ENCODE measurements around the gene CCL24.
A peak's percentile ranks its signal among the peaks of the same experiment; 100 is the strongest.
"Not testable (repeated sequence)": the region's sequence is repeated elsewhere in the genome, so short reads cannot be mapped to it uniquely, and the experiment has no call there.

Gene CCL24

DNA sequence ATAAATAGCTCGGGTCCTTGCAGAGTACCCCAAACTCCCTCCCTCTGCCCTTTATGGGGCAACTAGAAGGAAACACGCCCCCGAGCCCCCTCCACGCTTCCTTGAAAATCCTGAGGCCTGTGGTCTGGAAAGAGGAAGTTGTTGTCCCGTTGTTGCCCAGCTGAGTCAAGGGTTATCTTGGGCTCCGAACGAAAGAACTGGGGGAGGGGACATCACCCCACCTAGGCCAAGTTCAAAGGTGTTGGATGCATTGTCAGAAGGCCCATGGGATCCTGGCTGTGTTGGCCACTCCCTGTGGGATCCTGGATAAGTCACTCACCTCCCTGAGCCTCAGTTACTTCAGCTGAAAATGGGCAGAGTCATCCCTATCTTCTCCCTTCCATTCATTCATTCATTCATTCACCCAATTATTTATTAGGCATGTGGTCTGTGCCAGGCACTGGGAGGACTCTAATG, at the start of gene CCL24:
Gene CCL24 (minus strand): TSS at position 26 of the 456 bp plus-strand sequence. CDS start 91 bp downstream, outside the sequence.
- H3K4me3 Mint-ChIP-seq: no peak within 1 kb of the TSS
- no peak within 1 kb of the TSS for H3K27ac Mint-ChIP-seq
- H3K36me3 Mint-ChIP-seq: no peaks in the 10 kb centered on the region
- no peaks in the 10 kb centered on the region for H3K9me3 Mint-ChIP-seq
- DNase-seq (ENCODE audit: low spot score in 2 of 2) (no peak), ATAC-seq (no peak)
- H3K4me1 Mint-ChIP-seq: peaks cover 5% of the 10 kb centered on the region

DNA sequence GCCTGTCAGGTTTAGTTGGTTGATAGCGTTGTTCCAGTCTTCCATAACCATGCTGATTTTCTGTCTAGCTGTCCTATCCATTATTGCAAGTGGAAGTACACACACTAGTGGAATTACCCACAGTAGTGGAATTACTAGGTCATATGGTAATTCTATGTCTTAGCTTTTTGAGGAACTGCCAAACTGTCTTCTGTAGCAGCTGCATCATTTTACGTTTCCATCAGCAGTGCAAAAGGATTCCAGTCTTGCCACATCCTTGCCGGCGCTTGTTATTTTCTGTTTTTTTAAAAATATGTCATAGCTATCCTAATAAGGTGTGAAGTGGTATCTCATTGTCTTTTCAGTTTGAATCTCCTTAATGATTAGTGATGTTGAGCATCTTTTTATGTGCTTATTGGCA, 48.0 kb upstream of the CCL24 start:
- Mint-ChIP-seq H3K27ac (no peak overlapping the region), H3K4me3 (no peak overlapping the region), H3K4me1 (peaks cover 15% of the 10 kb centered on the region), H3K9me3 (peaks cover 3% of the 10 kb centered on the region), H3K36me3 (no peaks in the 10 kb centered on the region)
- no peak for ATAC-seq
- no peak for DNase-seq (ENCODE audit: low spot score in 2 of 2)

DNA sequence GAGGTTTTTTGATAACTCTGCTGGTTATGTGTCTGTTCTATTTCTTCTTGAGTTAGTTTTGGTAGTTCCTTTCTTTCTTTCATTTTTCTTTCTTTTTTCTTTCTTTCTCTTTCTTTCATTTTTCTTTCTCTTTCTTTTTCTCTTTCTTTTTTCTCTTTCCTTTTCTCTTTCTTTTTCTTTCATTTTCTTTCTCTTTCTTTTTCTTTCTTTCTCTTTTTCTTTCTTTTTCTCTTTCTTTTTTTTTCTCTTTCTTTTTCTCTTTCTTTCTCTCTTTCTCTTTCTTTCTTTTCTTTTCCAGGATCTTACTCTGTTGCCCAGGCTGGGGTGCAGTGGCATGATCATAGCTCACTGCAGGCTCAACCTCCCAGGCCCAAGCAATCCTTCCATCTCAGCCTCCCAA, 44.8 kb upstream of the CCL24 start:
- DNase-seq (ENCODE audit: low spot score in 2 of 2): no peak
- no peak overlapping the region for H3K4me3 Mint-ChIP-seq
- H3K27ac Mint-ChIP-seq: no peak overlapping the region
- H3K9me3 Mint-ChIP-seq: peaks cover 3% of the 10 kb centered on the region
- no peak for ATAC-seq
- H3K36me3 Mint-ChIP-seq: no peaks in the 10 kb centered on the region
- peaks cover 9% of the 10 kb centered on the region for H3K4me1 Mint-ChIP-seq

DNA sequence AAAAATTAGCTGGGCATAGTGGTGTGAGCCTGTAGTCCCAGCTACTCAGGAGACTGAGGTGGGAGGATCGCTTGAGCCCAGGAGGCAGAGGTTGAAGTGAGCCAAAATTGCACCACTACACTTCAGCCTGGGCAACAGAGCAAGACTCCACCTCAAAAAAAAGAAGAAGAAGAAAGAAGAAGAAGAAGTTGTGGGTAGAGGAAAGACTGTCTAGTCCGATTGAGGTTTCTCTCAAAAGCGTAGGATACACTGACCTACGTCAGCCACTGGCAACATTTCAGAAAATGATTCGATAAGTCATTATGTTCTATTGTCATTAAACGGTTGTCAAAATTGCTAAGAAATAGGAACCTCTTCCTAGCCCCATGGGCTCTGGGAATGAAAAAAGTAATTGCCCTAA, 42.9 kb upstream of the CCL24 start:
- ATAC-seq (no peak), DNase-seq (ENCODE audit: low spot score in 2 of 2) (no peak)
- H3K9me3 Mint-ChIP-seq: peaks cover 3% of the 10 kb centered on the region
- no peak overlapping the region for H3K4me3 Mint-ChIP-seq
- peaks cover 9% of the 10 kb centered on the region for H3K4me1 Mint-ChIP-seq
- no peaks in the 10 kb centered on the region for H3K36me3 Mint-ChIP-seq
- no peak overlapping the region for H3K27ac Mint-ChIP-seq

DNA sequence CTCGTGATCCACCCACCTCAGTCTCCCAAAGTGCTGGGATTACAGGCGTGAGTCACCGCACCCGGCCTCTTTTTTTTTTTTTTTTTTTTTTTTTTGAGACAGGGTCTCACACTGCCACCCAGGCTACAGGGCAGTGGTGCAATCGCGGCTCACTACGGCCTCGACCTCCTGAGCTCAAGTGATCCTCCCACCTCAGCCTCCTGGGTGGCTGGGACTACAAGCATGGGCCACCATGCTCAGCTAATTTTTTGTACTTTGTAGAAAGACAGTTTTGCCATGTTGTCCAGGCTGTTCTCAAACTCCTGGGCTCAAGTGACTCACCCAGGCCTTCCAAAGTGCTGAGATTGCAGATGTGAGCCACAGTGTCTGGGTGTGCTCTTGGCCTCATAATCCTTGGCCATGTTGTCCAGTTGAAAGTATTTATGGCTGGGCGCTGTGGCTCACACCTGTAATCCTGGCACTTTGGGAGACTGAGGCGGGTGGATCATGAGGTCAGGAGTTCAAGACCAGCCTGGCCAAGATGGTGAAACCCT, 41.3 kb upstream of the CCL24 start:
- not testable (repeated sequence) for DNase-seq (ENCODE audit: low spot score in 2 of 2)

GRCh38 chr7:75854233-75854632, 40.6 kb upstream of the CCL24 start:
- ATAC-seq: no peak
- no peak overlapping the region for H3K27ac Mint-ChIP-seq
- peaks cover 3% of the 10 kb centered on the region for H3K9me3 Mint-ChIP-seq
- H3K4me1 Mint-ChIP-seq: peaks cover 9% of the 10 kb centered on the region
- no peak overlapping the region for H3K4me3 Mint-ChIP-seq
- DNase-seq (ENCODE audit: low spot score in 2 of 2): no peak
- H3K36me3 Mint-ChIP-seq: no peaks in the 10 kb centered on the region

More for the DNA sequence above, 41.3 kb upstream of the CCL24 start:
- H3K36me3 Mint-ChIP-seq, H3K9me3 Mint-ChIP-seq, H3K27ac Mint-ChIP-seq, H3K4me1 Mint-ChIP-seq, ATAC-seq, H3K4me3 Mint-ChIP-seq: not testable (repeated sequence)

- Mint-ChIP-seq H3K27ac (no peak overlapping the region), H3K4me3 (no peak overlapping the region), H3K36me3 (no peaks in the 10 kb centered on the region), H3K4me1 (no peaks in the 10 kb centered on the region), H3K9me3 (no peaks in the 10 kb centered on the region)
- DNase-seq (ENCODE audit: low spot score in 2 of 2): no peak
- ATAC-seq: no peak
Measured at GRCh38 chr7:75850235-75850634, 36.6 kb upstream of the CCL24 start.

DNA sequence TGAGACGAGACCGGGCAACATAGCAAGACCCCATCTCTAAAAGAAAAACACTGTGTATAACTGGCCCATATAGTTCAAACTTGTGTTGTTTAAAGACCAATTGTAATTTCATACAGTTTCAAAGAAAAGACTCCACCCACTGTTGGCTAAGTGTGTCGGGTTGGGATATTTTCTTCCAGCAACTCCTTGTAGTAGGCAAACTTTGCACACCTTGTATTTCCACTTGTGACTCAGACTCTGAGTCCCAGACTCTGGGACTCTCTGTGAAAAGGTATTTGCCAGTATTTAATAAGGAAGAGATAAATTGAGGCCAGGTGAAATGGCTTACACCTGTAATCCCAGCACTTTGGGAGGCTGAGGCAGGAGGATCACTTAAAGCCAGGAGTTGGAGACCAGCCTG, 36.0 kb upstream of the CCL24 start:
- H3K9me3 Mint-ChIP-seq: no peaks in the 10 kb centered on the region
- H3K4me1 Mint-ChIP-seq: no peaks in the 10 kb centered on the region
- ATAC-seq (no peak), DNase-seq (ENCODE audit: low spot score in 2 of 2) (no peak)
- H3K36me3 Mint-ChIP-seq: no peaks in the 10 kb centered on the region
- H3K4me3 Mint-ChIP-seq: no peak overlapping the region
- H3K27ac Mint-ChIP-seq: no peak overlapping the region

- DNase-seq (ENCODE audit: low spot score in 2 of 2) (no peak), ATAC-seq (no peak)
- Mint-ChIP-seq H3K27ac (peak overlapping the region; percentile 38), H3K9me3 (no peaks in the 10 kb centered on the region), H3K4me3 (no peak overlapping the region), H3K4me1 (peaks cover 12% of the 10 kb centered on the region), H3K36me3 (no peaks in the 10 kb centered on the region)
Measured at GRCh38 chr7:75847707-75848106, 34.1 kb upstream of the CCL24 start.

DNA sequence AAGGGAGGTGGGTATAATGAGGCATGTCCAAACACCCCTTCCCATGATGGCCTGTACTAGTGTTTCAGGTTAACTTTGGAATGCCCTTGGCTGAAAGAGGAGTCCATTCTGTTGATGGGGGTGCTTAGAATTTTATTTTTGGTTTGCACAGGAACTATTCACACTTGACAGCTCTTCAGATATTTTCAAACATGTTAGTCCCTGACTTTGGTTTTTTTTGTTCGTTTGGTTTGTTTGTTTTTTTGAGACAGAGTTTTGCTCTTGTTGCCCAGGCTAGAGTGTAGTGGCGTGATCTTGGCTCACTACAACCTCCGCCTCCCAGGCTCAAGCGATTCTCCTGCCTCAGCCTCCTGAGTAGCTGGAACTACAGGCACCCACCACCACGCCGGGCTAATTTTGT, 31.5 kb upstream of the CCL24 start:
- ATAC-seq; H3K4me3 Mint-ChIP-seq; H3K9me3 Mint-ChIP-seq; H3K27ac Mint-ChIP-seq; H3K36me3 Mint-ChIP-seq; DNase-seq (ENCODE audit: low spot score in 2 of 2): not testable (repeated sequence)
- peaks cover 17% of the 10 kb centered on the region for H3K4me1 Mint-ChIP-seq

- DNase-seq (ENCODE audit: low spot score in 2 of 2) (no peak), ATAC-seq (no peak)
- H3K4me1 Mint-ChIP-seq: peaks cover 17% of the 10 kb centered on the region
- H3K9me3 Mint-ChIP-seq: no peaks in the 10 kb centered on the region
- H3K27ac Mint-ChIP-seq: no peak overlapping the region
- no peak overlapping the region for H3K4me3 Mint-ChIP-seq
- H3K36me3 Mint-ChIP-seq: no peaks in the 10 kb centered on the region
Measured at GRCh38 chr7:75844158-75844557, 30.6 kb upstream of the CCL24 start.

DNA sequence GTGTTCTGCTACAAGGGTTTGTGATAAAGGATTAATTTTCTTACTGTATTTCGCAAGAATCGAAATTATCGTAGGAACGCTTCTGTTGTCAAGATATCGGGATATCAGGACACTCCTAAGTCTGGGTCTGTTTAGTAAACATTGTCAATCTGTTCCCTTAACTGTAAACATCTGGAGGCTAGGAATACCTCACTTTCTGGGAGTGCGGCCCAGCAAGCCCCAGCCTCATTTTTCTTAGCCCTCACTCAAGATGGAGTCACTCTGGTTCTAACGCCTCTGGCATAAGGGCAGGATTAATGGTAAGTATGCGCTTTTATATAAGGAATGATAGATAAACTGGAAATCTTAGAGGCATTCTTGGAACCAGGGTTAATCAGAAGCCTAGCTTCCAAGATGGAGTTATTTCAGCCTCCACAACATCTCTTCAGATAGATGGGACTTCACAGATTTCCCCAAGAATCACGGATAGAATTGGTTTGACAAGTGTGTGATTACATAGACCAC, 30.1 kb upstream of the CCL24 start:
- Mint-ChIP-seq H3K36me3 (no peaks in the 10 kb centered on the region), H3K4me3 (no peak overlapping the region), H3K9me3 (no peaks in the 10 kb centered on the region), H3K27ac (peak overlapping the region; percentile 84), H3K4me1 (peaks cover 17% of the 10 kb centered on the region)
- DNase-seq (ENCODE audit: low spot score in 2 of 2) (no peak), ATAC-seq (no peak)

DNA sequence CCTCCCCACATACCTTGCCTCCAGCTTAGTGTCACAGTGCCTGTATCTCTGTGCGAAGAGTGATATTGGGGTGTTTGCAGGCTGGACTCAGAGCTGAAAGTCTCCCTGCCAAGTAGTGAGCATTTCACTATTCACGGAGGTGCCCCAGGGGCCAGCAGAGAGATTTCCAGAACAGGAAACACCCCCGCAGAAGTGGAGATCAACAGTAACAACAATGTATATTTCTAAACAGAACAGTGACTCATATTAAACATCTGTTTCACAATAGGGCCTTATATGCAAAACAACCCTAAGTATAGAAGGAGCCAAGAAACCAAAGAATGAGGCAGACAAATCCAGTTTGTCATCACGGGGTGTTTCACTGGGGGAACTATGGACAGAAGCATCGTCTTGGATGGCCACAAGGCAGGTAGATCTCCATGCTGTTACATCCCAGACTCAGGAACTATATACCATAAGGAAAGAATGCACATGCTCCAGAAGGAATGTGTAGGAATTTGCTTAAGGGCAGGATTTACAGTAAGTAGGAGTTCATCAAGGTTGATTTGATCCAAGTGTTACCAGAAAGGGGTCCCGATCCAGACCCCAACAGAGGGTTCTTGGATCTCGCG, 29.3 kb upstream of the CCL24 start:
- Mint-ChIP-seq H3K27ac (peak overlapping the region; percentile 84), H3K36me3 (no peaks in the 10 kb centered on the region), H3K9me3 (no peaks in the 10 kb centered on the region), H3K4me1 (peaks cover 17% of the 10 kb centered on the region), H3K4me3 (peak overlapping the region; percentile 57)
- DNase-seq (ENCODE audit: low spot score in 2 of 2) (peak; percentile 20 to 65), ATAC-seq (peak; percentile 98)

- Mint-ChIP-seq H3K36me3 (no peaks in the 10 kb centered on the region), H3K4me1 (peaks cover 17% of the 10 kb centered on the region), H3K4me3 (no peak overlapping the region), H3K9me3 (no peaks in the 10 kb centered on the region), H3K27ac (no peak overlapping the region)
- no peak for DNase-seq (ENCODE audit: low spot score in 2 of 2)
- ATAC-seq: no peak
Measured at GRCh38 chr7:75840029-75840428, 26.4 kb upstream of the CCL24 start.

- H3K27ac Mint-ChIP-seq; ATAC-seq; H3K36me3 Mint-ChIP-seq; H3K9me3 Mint-ChIP-seq; DNase-seq (ENCODE audit: low spot score in 2 of 2); H3K4me3 Mint-ChIP-seq: not testable (repeated sequence)
- H3K4me1 Mint-ChIP-seq: peaks cover 12% of the 10 kb centered on the region
Measured at GRCh38 chr7:75838281-75838930, 24.8 kb upstream of the CCL24 start.

DNA sequence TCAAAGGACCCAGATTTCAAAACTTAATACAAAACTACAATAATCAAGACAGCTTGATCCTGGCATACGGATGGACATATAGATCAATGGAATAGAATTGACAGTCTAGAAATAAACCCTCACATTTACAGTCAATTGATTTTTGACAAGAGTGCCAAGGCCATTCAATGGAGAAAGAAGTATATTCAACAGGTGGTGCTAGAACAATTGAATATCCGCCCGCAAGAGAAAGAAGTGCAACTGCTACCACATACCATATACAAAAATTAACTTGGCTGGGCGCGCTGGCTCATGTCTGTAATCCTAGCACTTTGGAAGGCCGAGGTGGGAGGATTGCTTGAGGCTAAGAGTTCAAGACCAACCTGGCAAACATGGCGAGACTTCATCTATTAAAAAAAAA, 23.2 kb upstream of the CCL24 start:
- DNase-seq (ENCODE audit: low spot score in 2 of 2): no peak
- Mint-ChIP-seq H3K4me3 (no peak overlapping the region), H3K27ac (no peak overlapping the region), H3K36me3 (no peaks in the 10 kb centered on the region), H3K4me1 (no peaks in the 10 kb centered on the region), H3K9me3 (no peaks in the 10 kb centered on the region)
- no peak for ATAC-seq
